HG03196 (cell line): ENCODE results near the gene PRR29.

ENCODE experiments used
- ATAC-seq: cut with Tn5 transposase; IDR thresholded peaks from one replicate; pipeline ENCODE4 v1.9.1; 2021; ENCODE audit not compliant: unreplicated experiment

The PRR29 gene

DNA sequence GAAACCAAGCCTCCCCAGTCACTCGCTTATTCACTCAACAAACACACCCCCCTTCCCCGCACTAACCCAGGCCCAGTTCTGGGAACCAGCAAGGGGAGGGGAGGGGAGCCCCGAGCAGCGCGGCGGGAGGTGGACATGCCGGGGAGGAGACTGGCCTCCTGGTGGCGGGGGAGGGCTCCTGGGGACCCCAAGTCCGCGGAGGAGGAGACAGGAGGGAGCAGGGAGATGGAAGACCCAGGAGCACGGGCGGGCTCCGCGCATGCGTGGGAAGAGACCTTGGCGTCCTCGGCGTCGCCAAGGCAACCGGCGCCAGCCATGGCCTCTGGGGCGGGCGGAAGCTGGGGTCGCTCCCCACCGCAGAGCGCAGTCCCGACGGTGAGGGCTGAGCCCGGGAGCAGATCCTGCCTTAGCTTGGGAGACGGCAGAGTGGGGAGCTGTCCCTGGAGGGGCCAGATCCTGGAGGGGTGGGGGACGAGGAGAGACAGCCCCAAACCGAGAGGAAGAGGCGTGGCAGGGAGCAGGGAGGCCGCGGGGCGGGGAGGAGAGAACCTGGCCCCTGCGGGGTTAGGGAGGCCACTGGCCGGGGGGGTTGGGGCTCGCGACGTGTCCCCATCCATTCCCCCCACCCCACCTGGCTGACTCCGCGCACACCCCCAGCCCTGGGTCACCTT, at the start of gene PRR29:
PRR29 (plus strand) TSS at position 302 of the 671 bp plus-strand sequence; CDS start at position 316, 14 bp downstream.
- ATAC-seq: no peak

DNA sequence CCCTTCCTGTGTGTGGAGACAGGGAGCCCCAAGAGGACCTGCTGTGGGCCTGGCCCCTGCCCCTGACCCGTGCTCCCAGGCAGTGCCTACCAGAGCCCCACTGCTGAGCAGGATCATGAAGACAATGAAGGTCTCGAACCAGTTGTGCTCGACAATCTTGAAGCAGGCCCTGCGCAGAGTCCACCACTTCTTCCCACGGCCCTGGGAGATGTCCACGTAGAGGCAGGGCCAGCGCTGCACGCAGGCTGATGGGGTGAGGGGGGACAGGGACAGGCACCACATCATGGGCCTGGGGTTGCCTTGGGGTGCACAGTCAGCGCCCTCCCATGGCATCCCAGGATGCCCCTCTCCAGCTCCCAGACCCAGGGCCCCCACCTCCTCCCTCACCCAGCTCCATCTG, 49.6 kb upstream of the PRR29 start:
- ATAC-seq: no peak

DNA sequence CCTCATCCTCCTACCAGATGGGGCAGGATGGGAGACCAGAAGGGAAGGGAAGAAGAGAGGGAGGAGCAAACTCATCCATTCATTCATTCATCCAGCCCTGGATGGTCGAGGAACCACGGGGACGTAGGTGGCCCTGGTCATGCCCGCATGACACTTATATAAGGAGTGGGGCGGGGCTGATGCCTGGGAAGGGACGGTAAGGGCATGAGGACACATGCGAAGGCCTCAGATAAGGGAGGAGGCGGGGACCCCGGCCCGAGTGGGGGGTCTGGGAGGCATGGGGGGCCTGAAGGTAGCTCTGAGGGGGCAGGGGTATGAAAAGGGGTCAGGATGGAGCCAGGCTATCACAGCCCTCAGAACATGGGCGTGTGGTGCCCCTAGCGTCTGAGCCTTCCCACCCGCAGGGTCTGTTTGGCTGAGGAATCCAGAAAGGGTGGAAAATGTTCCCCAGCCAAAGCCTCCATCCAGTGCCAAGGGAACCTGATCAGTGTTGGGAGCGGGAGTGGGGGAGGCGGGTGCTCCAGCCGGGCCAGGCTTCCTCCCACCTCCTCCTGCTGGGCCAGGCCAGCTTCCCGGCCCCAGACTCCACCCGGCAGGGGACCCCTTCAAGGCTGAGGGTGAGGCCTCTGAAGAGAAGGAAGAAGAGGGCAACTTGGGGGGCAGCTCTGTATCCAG, 48.4 kb upstream of the PRR29 start:
- ATAC-seq: no peak

DNA sequence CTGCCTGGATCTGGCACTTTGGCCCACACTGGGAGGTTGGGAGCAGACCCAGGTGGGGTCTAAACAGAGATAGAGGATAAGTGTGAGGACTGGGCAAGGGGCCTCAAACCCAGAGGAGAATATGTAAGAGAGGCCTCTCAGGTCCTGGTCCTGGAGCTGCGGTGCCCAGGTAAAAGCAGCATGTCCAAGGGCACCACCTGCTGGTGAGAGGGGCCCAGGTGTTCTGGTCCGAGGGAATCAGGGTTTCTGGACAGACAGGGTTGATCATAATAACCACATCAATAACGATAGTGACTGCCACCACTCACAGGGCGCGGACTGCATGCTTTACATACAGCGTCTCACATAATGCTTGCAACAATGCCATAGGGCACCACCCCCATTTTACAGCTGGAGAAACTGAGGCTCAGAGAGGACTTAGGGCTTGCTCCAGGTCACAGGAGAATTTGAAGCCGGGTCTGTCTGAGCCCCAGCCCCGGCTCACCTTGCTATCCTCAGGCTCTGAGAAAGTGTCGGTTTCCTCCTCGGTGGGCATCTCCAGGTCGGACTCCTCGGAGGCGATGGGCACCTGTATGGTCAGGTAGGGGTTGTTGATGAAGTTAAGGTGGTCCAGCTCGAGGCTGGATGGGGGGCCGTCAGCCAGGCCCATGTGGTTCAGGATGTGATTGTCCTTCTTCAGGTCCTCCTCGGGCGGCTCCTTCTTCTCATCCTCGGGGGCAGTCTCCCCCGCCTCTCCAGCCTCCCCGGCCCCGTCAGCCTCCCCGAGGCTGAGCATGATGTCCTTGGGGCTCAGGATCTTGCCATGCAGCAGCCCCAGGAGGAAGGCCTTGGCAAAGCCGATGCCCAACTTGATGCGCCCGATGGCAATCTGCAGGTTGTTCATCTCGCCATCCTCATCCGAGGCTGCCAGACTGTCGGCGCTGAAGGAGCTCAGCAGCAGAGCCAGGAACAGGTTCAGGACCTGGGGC, 46.9 kb upstream of the PRR29 start:
- ATAC-seq: no peak

DNA sequence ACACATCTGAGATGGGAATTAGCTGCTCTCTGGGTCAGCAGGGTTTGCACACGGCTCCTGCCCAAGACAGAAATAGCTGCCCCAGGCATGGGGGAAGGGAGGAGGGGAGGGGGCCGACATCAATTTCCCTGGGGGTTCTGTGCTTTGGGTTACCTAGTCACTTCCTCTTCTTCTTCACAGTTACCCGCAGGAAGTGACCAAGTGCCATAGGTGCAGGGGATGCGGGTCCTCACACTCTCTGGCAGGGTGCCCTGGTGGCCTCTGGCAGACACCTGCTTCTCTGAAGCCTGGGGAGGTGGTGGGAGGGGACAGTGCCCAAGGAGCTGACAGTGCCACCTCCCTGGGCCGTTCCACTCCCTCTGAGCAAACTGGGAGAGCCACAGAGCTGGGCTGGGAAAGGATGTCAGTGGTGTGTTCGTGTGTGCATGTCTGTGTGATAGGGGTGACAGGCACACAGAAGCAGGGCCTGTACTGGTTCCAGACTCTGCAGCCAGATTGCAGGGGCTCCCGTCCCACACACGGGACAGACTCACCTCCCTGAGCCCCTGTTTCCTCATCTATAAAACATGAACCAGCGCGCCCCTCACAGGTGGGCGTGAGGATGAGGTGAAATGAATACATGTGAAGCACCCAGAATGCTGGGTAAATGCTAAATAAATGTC, 43.6 kb upstream of the PRR29 start:
- peak; percentile 60 for ATAC-seq

DNA sequence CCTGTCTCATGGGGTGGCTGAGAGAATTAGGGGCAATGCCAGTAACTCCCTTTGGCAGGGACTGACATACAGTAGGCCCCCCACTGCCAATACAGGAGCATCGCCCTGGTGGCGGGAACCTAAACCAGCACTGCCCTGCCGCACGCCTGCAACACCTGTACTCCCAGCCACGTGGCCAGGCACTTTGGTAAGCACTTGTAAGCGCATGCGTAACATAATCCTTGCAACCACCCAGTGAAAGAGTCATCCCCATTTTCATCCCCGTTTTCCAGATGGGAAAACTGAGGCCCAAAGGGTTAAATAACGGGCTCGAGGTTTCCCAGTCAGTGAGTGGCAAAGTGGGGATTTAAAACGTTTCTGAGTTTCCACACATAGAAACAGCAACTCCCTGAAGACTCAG, 42.9 kb upstream of the PRR29 start:
- no peak for ATAC-seq

DNA sequence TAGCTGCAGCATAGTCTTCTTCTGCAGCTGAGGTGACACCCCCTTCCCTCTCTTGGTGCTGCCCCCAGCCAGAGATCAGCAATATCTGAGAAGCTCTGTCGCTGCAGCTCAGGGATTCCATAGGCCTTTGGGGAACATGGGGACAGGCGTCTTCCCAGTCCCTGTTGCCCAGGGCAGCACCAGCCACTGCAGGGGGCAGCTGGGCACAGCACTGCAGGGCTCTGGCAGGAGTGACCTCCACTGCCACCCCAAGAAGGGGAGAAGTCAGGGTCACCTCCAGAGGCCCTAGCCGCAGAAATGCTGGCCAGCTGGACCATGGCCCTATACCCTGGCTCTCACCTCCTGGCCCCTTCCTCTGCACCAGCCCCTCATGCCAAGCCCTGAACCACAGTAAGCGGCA, 42.4 kb upstream of the PRR29 start:
- no peak for ATAC-seq

DNA sequence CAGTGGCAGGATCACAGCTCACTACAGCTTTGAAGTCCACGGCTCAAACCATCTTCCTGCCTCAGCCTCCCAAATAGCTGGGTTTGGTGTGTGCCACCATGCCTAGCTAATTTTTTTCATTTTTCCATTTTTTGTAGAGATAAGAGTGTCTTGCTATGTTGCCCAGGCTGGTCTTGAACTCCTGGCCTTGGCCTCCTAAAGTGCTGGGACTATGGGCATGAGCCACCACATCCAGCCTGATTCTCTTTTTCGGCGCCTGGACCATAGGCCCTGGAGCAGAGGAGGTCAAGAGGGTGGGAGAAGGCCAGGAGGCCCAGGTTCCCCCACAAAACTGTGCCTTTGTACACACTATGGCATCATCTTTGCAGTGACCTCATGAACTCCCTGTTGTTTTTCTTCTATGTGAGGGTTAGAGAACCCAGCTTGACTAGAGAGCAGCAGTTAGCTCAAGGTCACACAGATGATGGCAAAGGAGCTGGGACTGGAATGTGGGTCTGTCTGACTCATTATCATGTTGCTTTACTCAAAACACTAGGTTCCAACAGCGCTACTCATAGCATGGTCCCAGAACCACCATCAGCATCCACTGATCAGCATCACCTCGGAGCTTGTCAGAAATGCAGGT, 41.7 kb upstream of the PRR29 start:
- no peak for ATAC-seq

DNA sequence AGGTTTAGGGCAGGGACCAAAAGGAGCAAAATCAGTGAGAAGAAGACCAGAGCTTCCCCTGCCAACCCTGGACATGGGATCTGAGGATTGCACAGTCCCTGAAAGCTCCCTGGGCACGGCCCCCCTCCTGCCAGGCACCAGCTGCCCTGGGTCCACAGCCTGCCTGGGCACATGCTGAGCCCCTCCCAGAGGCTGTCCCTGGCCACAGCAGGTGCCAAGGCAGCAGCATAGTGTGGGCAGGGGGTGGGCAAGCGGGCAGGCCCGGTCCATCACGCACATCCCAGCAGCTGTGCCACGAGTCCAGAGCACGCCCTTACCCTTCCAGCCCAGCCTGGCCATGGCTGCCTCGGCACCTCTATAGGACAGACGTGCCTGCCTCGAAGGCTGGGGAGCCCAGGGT, 38.1 kb upstream of the PRR29 start:
- ATAC-seq: no peak

DNA sequence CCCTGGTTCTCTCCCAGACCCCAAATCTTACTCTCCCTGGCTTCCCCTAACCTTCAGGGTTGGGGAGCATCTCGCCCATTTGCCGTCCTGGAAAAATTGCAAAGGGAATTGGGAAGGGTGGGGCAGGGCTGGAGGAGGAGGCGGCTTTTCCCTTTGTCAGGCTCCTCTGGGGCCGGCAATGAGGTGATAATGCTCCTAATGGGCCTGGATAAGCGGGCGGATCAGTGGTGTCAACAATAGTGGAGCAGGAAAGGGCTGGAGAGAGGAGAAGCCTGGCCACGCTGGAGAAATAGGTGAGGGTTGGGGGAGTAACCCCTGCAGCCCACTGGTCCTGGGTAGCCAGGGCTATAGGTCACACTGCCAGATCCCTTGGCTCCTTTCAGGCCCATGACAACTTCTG, 37.7 kb upstream of the PRR29 start:
- no peak for ATAC-seq

DNA sequence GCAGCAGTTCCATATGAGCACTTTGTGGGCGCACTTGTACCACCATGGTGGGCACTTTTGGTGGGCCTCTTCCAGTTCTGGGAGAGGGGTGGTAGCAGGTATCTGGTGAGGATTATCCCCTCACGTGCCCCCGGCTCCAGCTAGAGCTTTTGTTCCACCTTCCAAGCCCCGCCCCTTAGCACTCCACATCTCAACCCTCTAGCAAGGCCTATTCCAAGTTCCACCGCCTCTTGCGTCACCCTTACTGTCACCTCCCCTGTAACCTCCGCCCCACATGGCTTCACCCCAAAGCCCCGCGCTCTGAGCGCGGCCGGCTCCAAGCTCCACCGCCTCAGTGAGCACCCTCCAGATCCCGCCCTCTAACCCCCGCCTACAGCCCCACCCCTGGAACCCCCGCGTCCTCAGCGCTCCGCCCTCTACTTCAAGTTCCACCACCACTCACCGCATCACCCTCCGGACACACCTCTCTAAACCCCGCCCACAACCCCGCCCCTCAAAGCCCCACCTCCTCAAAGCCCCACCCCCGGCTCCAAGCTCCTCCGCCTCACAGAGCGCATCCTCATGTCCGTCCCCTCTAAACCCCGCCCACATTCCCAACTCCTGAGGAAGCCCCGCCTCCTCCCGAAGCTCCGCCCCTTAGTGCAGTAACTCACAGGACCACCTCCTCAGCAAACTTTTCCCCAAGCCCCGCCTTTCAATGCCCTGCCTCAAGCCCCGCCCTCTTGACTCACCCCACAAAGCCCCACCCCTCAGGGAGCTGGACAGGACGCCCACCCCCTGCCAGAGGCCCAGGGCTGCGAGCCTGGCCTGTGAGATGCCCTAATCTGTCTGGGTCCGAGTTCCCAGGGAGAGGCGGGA, 36.6 kb upstream of the PRR29 start:
- ATAC-seq: no peak

DNA sequence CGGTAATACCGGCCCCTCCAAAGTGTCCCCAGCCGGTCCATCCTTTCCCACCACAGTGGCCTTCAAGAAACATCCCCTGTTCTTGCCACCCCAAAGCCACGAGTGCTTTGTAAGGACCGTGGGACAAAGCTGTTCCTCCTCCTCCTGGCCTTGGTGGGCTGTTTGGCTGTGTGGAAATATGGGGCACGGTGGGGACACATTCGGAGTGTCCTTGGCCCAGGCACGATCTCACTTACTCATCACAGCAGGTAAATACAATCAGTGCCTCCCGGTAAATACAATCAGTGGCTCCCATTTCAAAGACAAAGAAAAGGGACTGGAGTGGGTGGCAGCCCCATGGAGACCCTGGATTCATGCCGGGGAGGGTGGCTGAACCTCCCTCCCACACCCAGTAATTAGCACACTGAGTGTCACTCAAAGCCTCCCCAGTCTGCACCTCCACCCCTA, 35.8 kb upstream of the PRR29 start:
- no peak for ATAC-seq

DNA sequence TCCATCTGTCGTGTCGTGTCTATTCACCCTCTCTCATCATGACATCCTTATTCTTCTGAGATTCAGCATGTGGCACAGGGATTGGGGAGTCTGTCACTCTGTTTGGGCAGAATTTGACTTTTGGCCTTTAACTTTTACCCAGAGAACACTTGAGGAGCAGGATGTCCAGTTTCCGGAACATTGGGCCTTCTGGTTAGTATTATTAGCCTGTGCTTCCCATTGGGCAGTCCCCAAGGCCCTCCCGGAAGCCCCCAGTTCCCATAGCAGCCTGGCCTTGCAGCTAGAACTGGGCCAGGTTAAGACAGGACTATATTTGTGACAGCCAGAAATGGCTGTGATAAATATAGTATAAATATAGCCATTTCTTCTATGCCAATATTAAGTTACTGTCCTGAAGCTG, 35.0 kb upstream of the PRR29 start:
- no peak for ATAC-seq

DNA sequence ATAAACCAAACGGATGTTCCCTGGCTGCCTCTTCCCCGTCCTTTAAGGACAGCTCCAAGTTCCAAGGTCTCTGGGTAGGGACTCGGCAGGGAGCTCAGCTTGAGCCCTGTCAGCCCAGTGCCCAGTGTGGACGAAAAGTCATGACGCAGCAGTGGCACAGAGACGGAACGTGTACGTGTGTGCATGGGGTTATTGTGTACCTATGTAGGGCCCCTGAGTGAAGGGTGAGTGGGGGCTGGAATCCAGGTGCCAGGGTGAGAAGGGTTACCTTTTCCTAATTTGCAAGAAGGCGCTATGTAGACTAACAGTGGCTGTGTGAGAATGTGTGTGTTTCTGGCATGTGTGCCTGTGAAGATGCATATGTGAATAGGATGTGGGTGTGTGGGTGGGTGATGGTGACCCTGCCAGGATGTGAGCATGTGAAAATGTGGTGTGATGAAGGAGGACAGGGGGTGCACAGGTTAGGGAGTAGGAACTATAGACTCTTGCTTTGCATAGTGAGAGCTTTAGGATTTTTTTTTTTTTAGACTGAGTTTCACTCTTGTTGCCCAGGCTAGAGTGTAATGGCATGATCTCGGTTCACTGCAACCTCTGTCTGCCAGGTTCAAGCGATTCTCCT, 31.4 kb upstream of the PRR29 start:
- ATAC-seq: no peak

DNA sequence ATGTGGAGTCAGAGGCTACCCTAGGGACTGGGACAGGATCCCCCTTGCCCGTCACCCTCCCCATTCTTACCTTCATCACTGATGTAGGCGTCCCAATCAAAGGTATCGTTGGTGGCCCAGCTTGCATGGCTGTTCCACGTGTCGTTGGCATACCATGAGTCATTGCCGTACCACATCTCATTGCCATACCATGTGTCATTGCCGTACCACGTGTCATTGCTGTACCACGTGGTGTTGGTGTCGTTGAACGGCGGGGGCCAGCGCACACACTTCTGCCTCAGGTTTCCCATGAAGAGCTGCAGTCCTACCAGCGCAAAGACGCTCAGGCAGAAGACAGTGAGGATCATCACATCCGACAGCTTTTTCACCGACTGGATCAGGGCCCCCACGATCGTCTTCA, 30.2 kb upstream of the PRR29 start:
- ATAC-seq: no peak

DNA sequence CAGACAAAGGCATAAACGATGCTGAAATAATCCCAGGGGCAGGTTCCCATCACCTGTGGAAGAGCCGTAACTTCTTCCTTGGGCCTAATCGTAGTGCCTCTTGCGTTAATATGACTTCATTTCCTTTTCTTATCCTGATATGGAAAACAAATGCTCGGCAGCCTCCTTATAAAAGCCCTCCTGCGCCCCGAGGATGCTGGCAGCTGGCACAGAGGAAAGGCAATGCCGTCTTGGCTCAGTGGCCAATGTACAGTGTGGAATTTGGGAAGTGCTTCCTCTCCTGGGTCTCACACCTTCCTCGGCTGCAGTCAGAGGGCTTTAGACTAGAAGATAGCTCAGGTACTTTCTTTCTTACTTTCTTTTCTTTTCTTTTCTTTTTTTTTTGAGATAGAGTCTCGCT, 28.9 kb upstream of the PRR29 start:
- ATAC-seq: no peak

DNA sequence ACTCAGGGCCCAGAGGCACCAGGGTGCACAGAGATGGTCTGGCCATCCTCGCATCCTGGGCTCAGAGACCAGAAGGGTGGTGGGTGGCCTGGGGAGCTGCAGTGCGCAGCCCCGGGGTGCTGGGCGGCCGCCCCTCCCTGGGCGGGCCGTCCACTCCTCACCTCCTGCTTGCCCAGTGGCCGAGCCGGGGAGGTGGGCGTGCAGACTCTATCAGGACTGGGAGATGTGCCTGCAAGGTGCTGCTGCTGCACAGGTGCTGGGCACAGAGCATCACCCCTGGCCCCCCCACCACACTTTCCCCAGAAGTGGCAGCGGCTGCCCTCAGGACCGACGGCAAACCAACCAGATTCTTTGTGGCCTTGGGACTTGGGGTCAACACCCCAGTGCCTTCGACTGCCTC, 25.4 kb upstream of the PRR29 start, which contains the start of gene SCN4A:
SCN4A (minus strand) TSS at position 123 of the 400 bp plus-strand sequence; CDS start at position 46, 77 bp downstream.
- no peak for ATAC-seq

DNA sequence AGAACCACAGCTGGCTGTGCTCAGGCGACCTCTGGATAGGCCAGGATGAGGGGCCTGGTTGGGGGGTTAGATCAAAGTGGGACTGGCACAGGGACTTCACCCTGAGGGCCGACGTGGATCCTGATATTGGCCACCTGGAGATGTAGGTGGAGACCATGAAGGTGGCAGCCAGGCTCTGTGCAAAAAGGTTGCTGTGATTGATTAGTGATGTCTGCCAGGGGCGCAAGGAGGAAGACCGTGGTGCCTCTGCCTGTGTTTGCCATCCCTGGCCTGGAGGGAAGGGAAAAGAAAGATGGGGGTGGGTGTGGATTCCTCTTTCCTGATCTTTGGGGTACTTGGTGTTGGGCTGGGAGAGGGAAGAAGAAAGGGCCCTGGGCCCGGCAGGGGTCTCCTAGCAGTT, 24.9 kb upstream of the PRR29 start:
- no peak for ATAC-seq

DNA sequence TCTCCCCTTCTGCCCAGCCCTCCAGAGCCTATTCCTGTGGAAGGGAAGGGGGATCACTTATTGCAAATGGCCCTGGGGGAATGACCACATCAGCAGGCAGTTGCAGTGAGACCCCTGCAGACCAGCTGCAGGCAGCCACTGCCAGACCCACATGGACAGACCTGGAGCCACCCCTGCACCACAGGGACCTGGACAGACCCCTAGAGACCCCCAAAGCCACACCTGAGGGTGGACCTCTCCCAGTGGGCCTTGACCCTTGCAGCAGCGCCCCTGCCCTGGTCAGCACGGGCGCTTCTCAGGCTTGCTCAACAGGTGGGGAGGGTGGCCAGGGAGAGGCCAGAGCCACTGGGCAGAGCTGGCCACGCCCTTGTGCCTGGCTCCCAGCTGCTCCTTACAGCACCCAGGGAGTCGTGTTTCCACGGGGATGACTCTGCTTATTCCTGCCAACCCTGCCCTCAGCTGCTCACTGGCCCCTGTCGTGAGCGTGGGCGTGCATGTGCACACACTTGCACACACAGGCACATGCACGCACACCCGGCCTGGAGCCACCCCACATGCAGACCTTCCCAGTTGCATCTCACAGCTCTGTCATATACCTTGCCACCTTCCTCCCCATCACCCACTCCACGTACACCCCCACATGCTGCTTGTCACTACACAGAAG, 24.1 kb upstream of the PRR29 start:
- ATAC-seq: no peak
